Endothelial cell of umbilical vein (primary cell): ENCODE results near the gene ZNF839. TPM values are rescaled to one million over a fixed set of nuclear protein-coding genes. Genes with fewer than 3 reads are reported as not detected.

ENCODE experiments used
- BruUV-seq: library from RNA; stranded (reverse); fragments of 400-500 nt; replicated peaks from 2 replicates; lab custom pipeline; 2021; lab: Mats Ljungman, UMichigan
- CTCF ChIA-PET: fragments of 300-600, 350-600 bp; sonication (Branson Sonifier 250); formaldehyde crosslinking; loops from one replicate; lab custom pipeline; 2021; ENCODE audit warnings: antibody characterized with exemption, inconsistent platforms; lab: Charles Lee
- POLR2A ChIA-PET: fragments of 300-600, 350-600 bp; sonication (Branson Sonifier 250); formaldehyde crosslinking; loops from one replicate; lab custom pipeline; 2021; ENCODE audit warnings: antibody characterized with exemption, inconsistent platforms; lab: Charles Lee
- DNase-seq: peaks from one replicate; pipeline ENCODE4 v3.0.0-alpha.2; 2011; ENCODE audit warnings: low read depth, low spot score
- FAIRE-seq: peaks from 2 replicates; lab custom pipeline; 2011; peaks lifted over from hg19 to GRCh38; lab: Jason Lieb, UNC
- H2AFZ ChIP-seq: 2 replicates; pipeline ENCODE4 v1.6.0; 2012; ENCODE audit warnings: low read depth, low read length, control low read depth, inconsistent platforms
- H3K27ac ChIP-seq: 2 replicates; pipeline ENCODE4 v1.5.1; 2011; ENCODE audit warnings: low read depth, mild to moderate bottlenecking, control low read depth, low read length, moderate library complexity; ENCODE audit not compliant: insufficient read depth
- H3K27me3 ChIP-seq, 2 experiments: 2 replicates each; pipeline versions ENCODE4 v1.6.0 to v1.6.1; 2011; ENCODE audit warnings: low read length in 2 of 2, mixed read lengths in 1 of 2; ENCODE audit not compliant: control insufficient read depth in 2 of 2, insufficient read depth in 2 of 2
- H3K36me3 ChIP-seq, 2 experiments: 2 replicates in 1 of 2; 3 replicates in 1 of 2; pipeline ENCODE4 v1.5.1; 2011; ENCODE audit warnings: low read length in 2 of 2, mild to moderate bottlenecking in 1 of 2, moderate library complexity in 1 of 2; ENCODE audit not compliant: control insufficient read depth in 2 of 2, insufficient read depth in 2 of 2; ENCODE audit errors: extremely low read depth in 1 of 2
- H3K4me1 ChIP-seq: 3 replicates; pipeline ENCODE4 v1.5.1; 2011; ENCODE audit warnings: mild to moderate bottlenecking, low read length; ENCODE audit not compliant: control insufficient read depth, insufficient read depth; ENCODE audit errors: extremely low read depth
- H3K4me2 ChIP-seq: 2 replicates; pipeline ENCODE4 v1.6.1; 2011; ENCODE audit warnings: low read length, control low read depth, mixed read lengths; ENCODE audit not compliant: insufficient read depth
- H3K4me3 ChIP-seq, 3 experiments: fragments of 200-600 bp in 1 of 3; sonication (generic), shearing (Covaris generic) in 1 of 3; replicated peaks in 1 of 3; 2 replicates each; pipeline ENCODE4 v1.5.1; 2011 to 2016; ENCODE audit warnings: control low read depth in 3 of 3, low read length in 3 of 3, mild to moderate bottlenecking in 2 of 3, inconsistent platforms in 1 of 3, low read depth in 1 of 3, moderate library complexity in 1 of 3; ENCODE audit not compliant: insufficient read depth in 1 of 3
- H3K79me2 ChIP-seq: 2 replicates; pipeline ENCODE4 v1.6.0; 2012; ENCODE audit warnings: low read length, inconsistent platforms; ENCODE audit not compliant: control insufficient read depth, insufficient read depth
- H3K9ac ChIP-seq: replicated peaks from 2 replicates; pipeline ENCODE3; 2011; ENCODE audit warnings: low read length, control low read depth; ENCODE audit not compliant: insufficient read depth; ENCODE audit errors: extremely low read depth
- H3K9me1 ChIP-seq: replicated peaks from 3 replicates; pipeline ENCODE4 v1.6.0; 2011; ENCODE audit warnings: mild to moderate bottlenecking, low read length; ENCODE audit not compliant: control insufficient read depth, insufficient read depth; ENCODE audit errors: extremely low read depth
- H3K9me3 ChIP-seq: replicated peaks from 2 replicates; pipeline ENCODE4 v1.5.1; 2012; ENCODE audit warnings: low read length, inconsistent platforms; ENCODE audit not compliant: control insufficient read depth, insufficient read depth
- H4K20me1 ChIP-seq: replicated peaks from 2 replicates; pipeline ENCODE3; 2011; ENCODE audit warnings: mild to moderate bottlenecking, low read length; ENCODE audit not compliant: control insufficient read depth, insufficient read depth; ENCODE audit errors: extremely low read depth
- CTCF ChIP-seq, 2 donors: IDR thresholded peaks; 1 replicate in 1 of 2; 2 replicates in 1 of 2; pipeline ENCODE4 v1.5.1; 2011; ENCODE audit warnings: low read length in 2 of 2, mild to moderate bottlenecking in 2 of 2, moderate library complexity in 2 of 2, control low read depth in 1 of 2, inconsistent platforms in 1 of 2, low read depth in 1 of 2; ENCODE audit not compliant: insufficient read depth in 1 of 2; ENCODE audit errors: extremely low read depth in 1 of 2
- EZH2 ChIP-seq: IDR thresholded peaks from 2 replicates; pipeline ENCODE4 v1.6.1; 2012; ENCODE audit warnings: borderline replicate concordance, low read depth, mild to moderate bottlenecking, moderate library complexity, low read length, inconsistent platforms; ENCODE audit not compliant: severe bottlenecking
- FOS ChIP-seq: IDR thresholded peaks from 2 replicates; pipeline ENCODE4 v1.6.1; 2011; ENCODE audit warnings: mild to moderate bottlenecking, low read length, moderate library complexity, borderline replicate concordance; ENCODE audit not compliant: insufficient read depth
- GATA2 ChIP-seq: IDR thresholded peaks from 2 replicates; pipeline ENCODE4 v1.7.0; 2011; ENCODE audit warnings: low read depth, mild to moderate bottlenecking, moderate library complexity, mixed read lengths, low read length; ENCODE audit not compliant: insufficient read length, insufficient read depth
- JUN ChIP-seq: IDR thresholded peaks from 2 replicates; pipeline ENCODE4 v1.6.1; 2011; ENCODE audit warnings: borderline replicate concordance, low read depth; ENCODE audit not compliant: insufficient read length, insufficient read depth
- MAX ChIP-seq: IDR thresholded peaks from 2 replicates; pipeline ENCODE4 v1.6.1; 2011; ENCODE audit not compliant: insufficient read depth, insufficient read length
- MYC ChIP-seq: IDR thresholded peaks from one replicate; pipeline ENCODE4 v1.6.1; 2011; ENCODE audit warnings: mild to moderate bottlenecking, low read depth, low read length
- POLR2A ChIP-seq: IDR thresholded peaks from 2 replicates; pipeline ENCODE4 v1.6.1; 2012; ENCODE audit warnings: low read depth, mild to moderate bottlenecking, control low read depth, low read length
- POLR2AphosphoS5 ChIP-seq: IDR thresholded peaks from 2 replicates; pipeline ENCODE4 v1.6.1; 2012; ENCODE audit warnings: low read depth, mild to moderate bottlenecking, control low read depth, low read length, moderate library complexity; ENCODE audit not compliant: insufficient read depth
- dilution Hi-C: fragments of 300-500 bp; cut with MboI; formaldehyde crosslinking; loops from one replicate; pipeline ENCODE4 v1.15.0; 2019; ENCODE audit warnings: low sequenced_read_pairs; ENCODE audit not compliant: extremely low pct_ligation_motif_present
- intact Hi-C: fragments of 100-400 bp; cut with micrococcal nuclease; formaldehyde crosslinking; loops from one replicate; pipeline ENCODE4 v1.10.0; 2022
- polyA plus RNA-seq, 4 experiments: library from polyadenylated mRNA; depleted of rRNA in 3 of 4; stranded (reverse) in 3 of 4; unstranded in 1 of 4; fragments of >200 nt; gene quantifications; 2 replicates each; pipeline versions ENCODE4 v1.2.1 to v1.2.3, GENCODE V29; 2011 to 2012; ENCODE audit warnings: missing spikeins in 1 of 4
- total RNA-seq: library from RNA; stranded (reverse); gene quantifications from 2 replicates; pipeline ENCODE4 v1.2.3, GENCODE V29; 2021

ZNF839 gene
- total and polyA plus RNA-seq, 2 donors (not counting 3 experiments of a cell fraction or from before 2014, with no cell fraction given), result 9.8 to 12.5 TPM

- ChIA-PET CTCF (interaction anchor here (0.6 to 1.3 kb wide), 2 partner anchors 16 to 228 kb away, joined by 3 to 4 read pairs; no protein-coding TSS in a partner anchor), POLR2A (no interaction called here)
- H3K4me1 ChIP-seq, result no peaks in the 10 kb centered on the region
- H3K27me3 ChIP-seq, result no peaks in the 10 kb centered on the region
- TF ChIP-seq CTCF (IDR thresholded peaks at IDR 0.05; ENCODE audit: extremely low read depth in 1 of 2, insufficient read depth in 1 of 2, low read depth in 1 of 2, low read length in 2 of 2) (no peak), MYC (no peak), JUN (no peak), GATA2 (no peak), POLR2AphosphoS5 (no peak), EZH2 (no peak), MAX (no peak), POLR2A (no peak), FOS (no peak)
- H3K27ac ChIP-seq, result no peak overlapping the region
- H3K4me2 ChIP-seq, result no peak overlapping the region
- intact Hi-C loops (no loop called here), dilution Hi-C loops (no loop called here)
- no peaks in the 10 kb centered on the region for H3K9me3 ChIP-seq
- H3K4me3 ChIP-seq, result no peak overlapping the region
- FAIRE-seq (no peak), DNase-seq (no peak)
- peaks cover 0 to 5% of the 10 kb centered on the region in 2 experiments for H3K36me3 ChIP-seq
- no peaks in the 10 kb centered on the region for H3K9me1 ChIP-seq
- BruUV-seq, result no TSS peak
- H3K79me2 ChIP-seq, result no peaks in the 10 kb centered on the region
- no peaks in the 10 kb centered on the region for H4K20me1 ChIP-seq
- no peak overlapping the region for H3K9ac ChIP-seq
- no peak overlapping the region for H2AFZ ChIP-seq
Observed at GRCh38 chr14:102333390-102333789, 13.8 kb downstream of the ZNF839 start.
